ENCODE measurements around the gene LIX1.
"Not testable (repeated sequence)": the region's sequence is repeated elsewhere in the genome, so short reads cannot be mapped to it uniquely, and the experiment has no call there.

Gene LIX1

GRCh38 chr5:97148288-97148687 is 5.9 kb upstream of the LIX1 start:
- in situ Hi-C loops (cut with MboI; ENCODE audit: low sequenced_read_pairs): no loop called here

GRCh38 chr5:97143704-97144103 is 1.3 kb upstream of the LIX1 start:
- in situ Hi-C loops (cut with MboI; ENCODE audit: low sequenced_read_pairs): no loop called here

- in situ Hi-C loops (cut with MboI; ENCODE audit: low sequenced_read_pairs): no loop called here
These were observed 872 bp downstream of the LIX1 start for GRCh38 chr5:97141539-97141938.

GRCh38 chr5:97141031-97141430 is 1.4 kb downstream of the LIX1 start:
- in situ Hi-C loops (cut with MboI; ENCODE audit: low sequenced_read_pairs): no loop called here

GRCh38 chr5:97140250-97140649 is 2.2 kb downstream of the LIX1 start:
- in situ Hi-C loops (cut with MboI; ENCODE audit: low sequenced_read_pairs): not testable (repeated sequence)

GRCh38 chr5:97136475-97136874 is 5.9 kb downstream of the LIX1 start:
- in situ Hi-C loops (cut with MboI; ENCODE audit: low sequenced_read_pairs): no loop called here

DNA sequence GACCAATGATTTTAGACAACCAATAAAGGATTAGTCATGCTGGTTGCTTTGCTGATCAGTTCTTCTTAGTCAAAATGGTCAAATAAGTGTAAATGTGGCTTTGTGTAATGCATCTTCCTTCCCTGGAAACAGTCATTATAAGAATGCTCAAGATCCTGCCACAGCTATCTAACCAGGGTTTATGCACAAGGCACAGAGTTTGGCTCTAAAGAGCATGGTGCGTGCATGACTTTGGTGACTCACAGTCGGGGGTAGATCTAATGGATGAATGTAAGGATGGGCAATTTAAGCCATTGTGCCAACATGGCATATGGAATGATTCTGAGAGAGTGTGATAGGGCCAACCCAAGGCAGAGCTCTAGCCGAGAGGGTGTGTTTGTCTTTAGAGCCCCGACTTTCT is 6.5 kb downstream of the LIX1 start:
- in situ Hi-C loops (cut with MboI; ENCODE audit: low sequenced_read_pairs): no loop called here

- in situ Hi-C loops (cut with MboI; ENCODE audit: low sequenced_read_pairs): no loop called here
These were observed 7.8 kb downstream of the LIX1 start for GRCh38 chr5:97134634-97135033.

DNA sequence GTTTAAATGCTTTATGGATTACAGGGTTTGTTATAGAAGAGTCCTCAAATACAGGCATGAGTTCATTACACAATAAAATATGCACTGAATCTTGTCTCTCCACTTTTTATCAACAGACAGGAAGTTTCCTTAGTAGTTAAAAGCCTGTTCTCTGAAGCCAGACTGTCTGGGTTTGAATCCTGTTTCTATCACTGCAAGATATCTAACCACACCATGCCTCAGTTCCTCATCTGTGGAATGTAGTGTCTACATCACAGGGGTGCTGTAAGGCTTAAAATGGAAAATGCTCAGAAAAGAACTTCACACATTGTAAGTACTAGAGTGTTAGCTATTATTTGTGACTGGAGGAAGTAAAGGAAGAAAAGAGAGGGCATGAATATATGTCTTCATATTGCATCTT is 9.3 kb downstream of the LIX1 start:
- in situ Hi-C loops (cut with MboI; ENCODE audit: low sequenced_read_pairs): no loop called here

- in situ Hi-C loops (cut with MboI; ENCODE audit: low sequenced_read_pairs): no loop called here
These were observed 10.5 kb downstream of the LIX1 start for GRCh38 chr5:97131921-97132320.

- in situ Hi-C loops (cut with MboI; ENCODE audit: low sequenced_read_pairs): no loop called here
These were observed 11.2 kb downstream of the LIX1 start for GRCh38 chr5:97131139-97131710.

DNA sequence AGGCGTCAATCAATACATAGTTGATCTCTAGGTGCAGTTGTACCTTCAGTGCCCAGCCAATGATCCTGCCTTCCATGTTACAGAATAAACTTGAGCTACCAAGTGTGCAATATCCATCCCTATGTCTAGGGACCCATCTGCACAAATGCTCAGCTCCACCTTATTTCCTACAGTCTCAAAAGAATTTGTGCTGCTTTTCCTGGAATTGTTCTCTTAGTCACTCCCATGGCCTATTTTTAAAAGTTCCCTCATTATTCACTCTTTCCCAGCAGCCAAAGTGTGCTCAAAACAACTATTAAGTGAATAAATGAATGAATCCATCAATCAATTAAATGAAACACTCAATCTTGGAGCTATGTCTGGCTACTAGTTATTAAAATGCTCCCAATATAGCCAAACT is 14.7 kb downstream of the LIX1 start:
- in situ Hi-C loops (cut with MboI; ENCODE audit: low sequenced_read_pairs): no loop called here

GRCh38 chr5:97125125-97125683 is 17.2 kb downstream of the LIX1 start:
- in situ Hi-C loops (cut with MboI; ENCODE audit: low sequenced_read_pairs): no loop called here

GRCh38 chr5:97124335-97124734 is 18.1 kb downstream of the LIX1 start:
- in situ Hi-C loops (cut with MboI; ENCODE audit: low sequenced_read_pairs): no loop called here

DNA sequence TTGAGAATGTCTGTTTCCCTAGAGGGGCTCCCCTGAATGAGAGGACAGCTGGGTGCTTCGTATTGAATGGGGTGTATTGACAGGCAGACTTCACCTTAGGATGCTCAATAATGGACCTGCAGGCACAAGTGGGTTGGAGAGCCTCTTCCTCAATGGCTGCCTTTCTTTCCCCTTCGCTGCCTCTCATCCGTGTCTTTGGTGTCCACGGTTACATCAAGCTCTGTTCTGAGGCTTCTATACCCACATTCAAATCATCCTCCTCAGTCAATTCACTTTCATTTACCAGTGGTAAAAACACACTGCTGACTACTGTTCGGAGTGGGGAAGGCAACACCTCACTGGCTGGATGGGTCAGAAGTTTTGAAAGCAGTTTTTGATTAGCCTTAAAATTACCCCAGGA is 20.6 kb downstream of the LIX1 start:
- in situ Hi-C loops (cut with MboI; ENCODE audit: low sequenced_read_pairs): no loop called here

GRCh38 chr5:97120195-97120594 is 22.2 kb downstream of the LIX1 start:
- in situ Hi-C loops (cut with MboI; ENCODE audit: low sequenced_read_pairs): no loop called here

GRCh38 chr5:97119007-97119390 is 23.4 kb downstream of the LIX1 start:
- in situ Hi-C loops (cut with MboI; ENCODE audit: low sequenced_read_pairs): no loop called here

DNA sequence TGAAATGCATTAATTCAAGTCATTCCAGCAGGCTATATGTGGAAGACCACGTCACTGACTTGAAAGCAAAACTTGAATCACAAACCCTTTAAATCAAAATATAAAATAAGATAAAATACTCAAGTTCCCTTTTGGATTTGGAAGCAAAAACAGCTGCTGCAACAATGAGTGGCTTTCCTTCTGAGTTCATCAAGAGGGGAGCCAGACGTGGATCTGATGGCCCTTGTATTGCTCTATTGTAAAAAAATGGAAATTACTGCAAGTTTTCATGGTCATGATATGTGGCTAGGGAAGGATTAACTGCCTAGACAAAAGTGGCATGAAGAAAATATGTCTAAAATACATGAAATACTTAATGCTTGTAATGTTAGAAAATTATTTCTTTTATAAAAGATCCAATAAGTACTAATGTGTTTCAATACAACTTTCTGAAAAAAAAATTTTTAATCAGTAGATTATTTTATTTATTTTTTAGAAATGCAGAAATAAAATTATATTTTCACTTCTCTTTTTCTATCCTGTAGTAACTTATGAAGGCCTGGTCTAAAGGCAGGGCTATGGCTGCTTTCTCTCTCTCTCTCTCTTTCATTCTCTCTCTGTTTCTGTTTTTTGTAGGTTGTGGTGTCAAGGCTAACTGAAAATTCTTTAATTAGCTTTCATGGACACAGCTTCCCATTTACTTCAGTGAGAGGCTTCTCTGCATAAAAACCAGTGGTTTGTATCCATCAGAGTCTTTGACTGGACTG is 24.0 kb downstream of the LIX1 start:
- in situ Hi-C loops (cut with MboI; ENCODE audit: low sequenced_read_pairs): no loop called here

GRCh38 chr5:97115932-97116331 is 26.5 kb downstream of the LIX1 start:
- in situ Hi-C loops (cut with MboI; ENCODE audit: low sequenced_read_pairs): no loop called here

DNA sequence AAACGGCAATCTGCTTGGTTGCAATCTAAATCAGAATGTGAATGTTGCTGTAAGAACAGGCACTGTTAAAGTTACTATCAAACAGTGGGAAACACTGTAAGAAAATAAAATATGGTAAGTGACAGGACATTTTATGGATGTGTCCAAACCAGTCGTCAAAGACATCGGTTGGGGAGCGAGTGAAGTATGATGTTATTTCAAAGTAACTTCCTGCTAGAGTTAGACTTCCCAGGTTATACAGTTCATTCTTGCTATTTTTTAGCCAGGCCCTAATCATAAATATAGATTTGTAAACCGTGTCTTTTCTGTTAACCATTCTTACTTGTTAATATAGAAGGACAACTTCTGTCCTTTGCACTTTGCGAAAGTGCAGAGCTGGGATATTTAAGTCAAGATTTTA is 30.2 kb downstream of the LIX1 start:
- in situ Hi-C loops (cut with MboI; ENCODE audit: low sequenced_read_pairs): no loop called here

DNA sequence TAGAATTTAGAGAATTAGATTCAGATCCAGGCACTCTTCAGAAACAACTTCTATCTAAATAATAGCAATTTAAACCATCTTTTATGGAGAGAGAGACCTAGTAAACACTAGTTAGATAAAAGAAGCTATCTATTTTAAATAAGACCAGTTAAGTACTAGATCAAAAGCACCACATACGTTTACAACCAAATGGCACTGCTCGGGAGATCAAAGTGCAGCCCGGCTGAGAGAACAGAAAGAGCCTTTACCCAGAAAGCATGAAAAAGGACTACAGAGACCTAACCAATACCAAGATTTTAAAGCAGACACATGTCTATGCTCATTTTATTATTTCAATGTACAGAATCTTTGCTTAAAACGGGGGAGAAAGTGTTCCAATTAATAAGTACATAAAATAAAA is 30.8 kb downstream of the LIX1 start:
- in situ Hi-C loops (cut with MboI; ENCODE audit: low sequenced_read_pairs): no loop called here

- in situ Hi-C loops (cut with MboI; ENCODE audit: low sequenced_read_pairs): no loop called here
These were observed 31.4 kb downstream of the LIX1 start for GRCh38 chr5:97111004-97111403.

DNA sequence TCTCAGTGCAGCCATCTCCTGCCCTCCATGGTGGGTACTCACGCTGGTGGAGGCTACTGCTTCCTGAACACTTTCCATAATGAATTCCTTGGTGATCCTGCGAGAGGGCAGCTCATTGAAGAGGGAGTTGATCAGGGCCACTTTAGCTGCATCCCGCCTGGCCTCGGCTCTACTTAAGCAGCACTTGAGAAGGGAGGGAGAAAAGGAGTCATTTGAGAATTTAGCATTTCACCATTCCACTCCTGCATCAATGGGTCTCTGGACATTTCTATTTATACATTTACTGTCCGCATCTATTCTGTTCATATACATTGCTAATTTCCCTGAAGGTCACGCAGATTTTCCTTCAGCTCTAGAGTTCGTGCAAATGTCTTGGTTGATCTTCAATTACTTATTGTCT is 35.1 kb downstream of the LIX1 start:
- in situ Hi-C loops (cut with MboI; ENCODE audit: low sequenced_read_pairs): no loop called here

Measured in HL-60/S4 treated with retinoic acid at 250 ng/mL for 4 days and 3 days (cell line).